ENCODE measurements around the gene SQSTM1.

Gene SQSTM1

GRCh38 chr5:179806250-179807048 lies 14.3 kb upstream of the SQSTM1 start, which contains the start of gene MGAT4B:
MGAT4B (minus strand) TSS chr5:179806866; CDS start chr5:179806583, 283 bp downstream.
- peak in 4 of 5 experiments; percentile 36 to 86 (median 48) for DNase-seq

DNA sequence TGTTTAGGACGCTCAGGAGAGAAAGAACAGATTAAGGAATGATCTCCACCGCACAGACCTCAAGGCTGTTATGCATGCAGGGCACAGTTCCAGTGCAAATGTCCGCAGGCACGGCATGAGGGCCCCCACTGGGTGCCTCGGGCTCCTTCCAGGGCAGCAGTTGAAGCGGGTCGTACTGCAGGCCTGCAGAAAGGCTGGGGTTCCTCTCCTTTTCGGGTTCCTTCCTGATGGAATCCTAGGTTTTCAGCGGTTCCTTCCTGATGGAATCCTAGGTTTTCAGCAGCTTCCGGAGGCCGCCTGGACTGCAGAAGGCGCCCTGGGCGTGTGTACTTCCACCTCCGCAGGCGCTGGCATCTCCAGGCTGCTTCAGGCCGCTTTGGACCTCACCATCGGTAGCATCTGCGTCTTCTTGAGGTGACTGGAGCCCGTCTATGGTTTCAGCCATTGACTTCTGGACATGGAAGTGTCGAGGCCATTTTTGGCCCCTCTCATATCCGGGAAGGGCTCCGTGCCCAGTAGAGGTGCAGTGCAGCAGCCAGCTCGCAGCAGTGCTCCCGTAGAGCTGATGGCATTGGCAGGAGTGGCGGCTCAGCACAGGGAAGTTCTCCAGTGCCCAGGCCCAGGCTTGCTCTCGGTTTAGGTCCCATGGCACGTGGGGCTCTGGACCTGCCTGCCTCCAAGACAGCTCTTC lies 8.4 kb upstream of the SQSTM1 start:
- DNase-seq = no peak

- no peak for DNase-seq
These were observed 7.6 kb upstream of the SQSTM1 start for GRCh38 chr5:179812997-179813607.

- no peak for DNase-seq
These were observed 6.6 kb upstream of the SQSTM1 start for GRCh38 chr5:179814090-179814489.

GRCh38 chr5:179815491-179816249 lies 5.0 kb upstream of the SQSTM1 start:
- no peak for DNase-seq

DNA sequence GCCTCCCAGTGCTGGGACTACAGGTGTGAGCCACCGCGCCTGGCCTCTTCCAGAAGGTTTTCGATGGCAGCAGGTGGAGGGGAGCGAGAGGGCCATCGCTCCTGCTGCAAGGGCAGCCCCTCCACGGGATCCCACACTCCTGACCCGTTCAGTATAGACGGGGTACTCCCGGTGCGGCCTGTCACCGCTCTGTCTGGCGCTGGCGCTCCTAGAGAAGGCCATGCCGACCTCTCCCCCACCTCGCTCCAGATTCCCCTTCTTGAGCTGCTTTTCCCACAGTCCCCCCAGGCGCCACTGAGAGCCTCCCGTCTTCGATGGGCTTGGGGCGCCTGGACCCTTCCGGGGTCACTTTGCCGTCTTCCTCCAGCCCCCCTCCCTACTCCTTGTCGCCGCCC lies 4.3 kb upstream of the SQSTM1 start:
- DNase-seq = no peak

DNA sequence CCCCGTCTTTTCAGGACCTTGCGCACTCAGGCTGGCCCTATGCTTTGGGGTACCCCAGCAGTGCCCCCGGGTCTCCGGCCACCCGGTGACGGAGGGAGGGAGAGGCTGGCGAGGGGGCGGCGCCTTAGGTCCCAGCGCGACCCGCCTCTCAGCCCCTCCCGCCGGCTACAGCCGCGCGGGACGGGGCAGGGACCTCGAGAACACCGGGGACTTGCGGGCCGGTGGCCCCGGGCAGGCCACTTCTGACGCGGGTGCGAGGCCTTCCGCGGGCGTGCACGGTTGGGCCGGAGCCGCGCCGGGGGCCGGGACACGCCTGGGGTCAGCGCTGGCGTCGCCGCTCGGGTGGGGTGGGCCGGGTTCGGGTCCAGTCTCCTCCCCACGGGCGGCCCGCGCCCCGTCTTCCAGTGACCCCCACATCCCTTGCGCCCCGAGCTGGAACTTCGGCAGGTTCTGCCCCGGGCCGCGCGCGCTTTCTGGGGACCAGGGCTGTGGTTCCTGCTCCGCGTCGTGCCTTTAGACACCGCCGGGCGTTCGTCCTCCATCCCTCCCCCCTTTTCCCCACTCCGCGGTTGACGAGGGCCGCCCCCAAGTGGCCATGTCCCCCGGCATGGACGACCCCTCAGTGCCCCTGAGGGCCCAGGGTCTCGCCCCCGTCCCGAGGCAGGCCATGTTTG lies 3.8 kb upstream of the SQSTM1 start:
- DNase-seq = no peak

- no peak for DNase-seq
These were observed 3.2 kb upstream of the SQSTM1 start for GRCh38 chr5:179817470-179817840.

DNA sequence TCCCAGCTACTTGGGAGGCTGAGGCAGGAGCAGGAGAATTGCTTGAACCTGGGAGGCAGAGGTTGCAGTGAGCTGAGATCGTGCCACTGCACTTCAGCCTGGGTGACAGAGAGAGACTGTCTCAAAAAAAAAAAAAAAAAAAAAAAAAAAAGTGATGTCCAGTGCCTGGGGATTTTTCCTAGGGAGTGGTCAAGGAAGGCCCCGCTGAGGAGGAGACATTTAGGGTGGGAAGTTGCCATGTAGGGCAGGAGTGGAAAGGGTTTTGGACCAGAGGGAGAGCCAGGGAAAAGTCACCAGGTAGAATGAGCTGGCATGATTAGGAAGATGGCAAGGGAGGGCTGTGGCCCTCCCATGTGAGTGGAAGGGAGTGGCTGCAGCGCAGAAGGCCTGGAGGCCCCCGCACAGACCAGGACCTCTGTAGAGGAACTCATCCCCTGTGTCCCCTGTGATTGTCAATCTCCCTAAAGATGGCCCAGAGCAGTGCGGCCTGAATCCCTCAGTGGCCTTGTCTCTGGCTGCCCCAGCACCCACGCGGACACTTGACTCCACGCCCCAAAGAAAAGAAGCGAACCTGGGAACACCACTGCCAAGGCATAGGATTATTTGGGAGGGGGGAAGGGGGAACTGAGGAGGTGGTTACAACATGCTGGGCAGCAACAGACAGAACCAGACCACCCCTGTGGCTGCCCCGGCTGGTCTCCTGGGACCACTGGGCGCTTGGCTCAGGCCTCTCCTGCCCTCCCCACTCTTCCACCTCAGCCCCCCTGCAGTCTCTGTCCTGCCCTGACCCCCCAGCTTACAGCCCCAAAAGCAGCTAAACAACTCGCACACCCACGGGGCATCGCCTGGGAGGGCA lies 2.6 kb upstream of the SQSTM1 start:
- no peak for DNase-seq

DNA sequence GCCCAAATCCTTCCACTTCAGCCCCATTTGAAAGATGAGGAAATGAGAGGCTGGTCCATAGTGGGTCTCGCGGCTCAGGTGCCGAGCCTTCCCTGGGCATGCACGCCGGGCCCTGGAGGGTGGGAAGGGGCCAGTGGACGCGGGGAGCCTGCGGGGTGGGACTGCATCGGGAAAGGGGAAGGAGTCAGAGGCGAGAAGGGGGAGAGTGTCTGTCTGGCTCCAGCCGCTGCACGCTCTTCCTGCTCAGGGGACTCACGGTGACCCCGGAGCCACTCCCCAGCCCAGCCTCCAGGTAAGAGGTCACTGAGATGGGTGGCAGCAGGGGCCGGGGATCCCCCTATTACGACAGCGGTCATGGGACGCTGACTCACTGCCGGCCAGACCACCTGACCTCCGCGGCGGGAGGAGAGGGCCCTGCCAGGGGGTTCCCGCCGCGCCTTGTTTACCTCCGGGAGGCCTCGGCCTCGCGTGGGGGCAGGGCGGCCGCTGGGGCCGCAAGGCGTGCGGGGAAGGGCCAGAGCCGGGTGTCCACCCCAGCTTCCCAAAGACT lies 1.9 kb upstream of the SQSTM1 start:
- DNase-seq = peak; percentile 70 to 93 (median 86)

DNA sequence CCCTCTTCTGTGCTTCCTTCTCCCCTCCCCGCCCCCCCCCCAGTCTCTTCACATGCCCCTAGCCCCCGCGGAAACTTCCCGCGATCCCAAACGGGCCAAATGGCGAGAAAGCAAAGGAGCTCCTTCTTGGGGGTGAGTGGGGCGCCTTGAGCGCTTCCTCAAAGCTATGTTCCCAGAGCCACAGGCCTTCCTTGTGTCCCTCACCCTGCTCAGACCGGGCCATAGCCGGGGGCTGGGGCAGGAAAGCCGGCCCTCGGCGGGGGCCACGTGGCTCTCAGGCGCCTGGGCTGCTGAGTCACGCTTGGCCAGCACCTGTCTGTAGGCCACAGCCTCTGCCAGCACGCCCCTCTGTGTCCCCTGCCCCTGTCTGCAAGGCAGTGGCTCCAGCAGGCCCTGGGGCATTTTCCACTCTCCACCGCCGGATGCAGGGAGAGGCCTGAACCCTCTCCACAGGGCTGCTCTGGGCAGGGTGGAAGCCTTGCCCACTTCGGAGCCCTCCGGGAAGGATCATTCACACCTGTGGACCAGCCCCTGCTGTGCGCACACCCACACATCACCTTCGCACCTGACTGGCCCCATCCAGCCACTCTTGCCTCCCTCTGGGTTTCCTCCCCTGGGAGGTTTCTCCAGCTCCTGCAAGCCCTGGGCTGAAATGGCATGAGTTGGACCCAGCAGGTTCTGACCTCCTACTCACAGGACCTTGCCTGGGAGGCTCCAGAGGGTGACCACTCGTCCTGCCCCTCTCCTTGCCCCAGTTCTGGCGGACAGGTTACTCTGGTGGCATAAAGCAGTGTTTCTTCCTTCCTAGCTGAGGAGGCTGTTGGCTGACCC lies 1.2 kb upstream of the SQSTM1 start:
- DNase-seq = no peak

GRCh38 chr5:179820127-179820482 lies 600 bp upstream of the SQSTM1 start:
- no peak for DNase-seq

DNA sequence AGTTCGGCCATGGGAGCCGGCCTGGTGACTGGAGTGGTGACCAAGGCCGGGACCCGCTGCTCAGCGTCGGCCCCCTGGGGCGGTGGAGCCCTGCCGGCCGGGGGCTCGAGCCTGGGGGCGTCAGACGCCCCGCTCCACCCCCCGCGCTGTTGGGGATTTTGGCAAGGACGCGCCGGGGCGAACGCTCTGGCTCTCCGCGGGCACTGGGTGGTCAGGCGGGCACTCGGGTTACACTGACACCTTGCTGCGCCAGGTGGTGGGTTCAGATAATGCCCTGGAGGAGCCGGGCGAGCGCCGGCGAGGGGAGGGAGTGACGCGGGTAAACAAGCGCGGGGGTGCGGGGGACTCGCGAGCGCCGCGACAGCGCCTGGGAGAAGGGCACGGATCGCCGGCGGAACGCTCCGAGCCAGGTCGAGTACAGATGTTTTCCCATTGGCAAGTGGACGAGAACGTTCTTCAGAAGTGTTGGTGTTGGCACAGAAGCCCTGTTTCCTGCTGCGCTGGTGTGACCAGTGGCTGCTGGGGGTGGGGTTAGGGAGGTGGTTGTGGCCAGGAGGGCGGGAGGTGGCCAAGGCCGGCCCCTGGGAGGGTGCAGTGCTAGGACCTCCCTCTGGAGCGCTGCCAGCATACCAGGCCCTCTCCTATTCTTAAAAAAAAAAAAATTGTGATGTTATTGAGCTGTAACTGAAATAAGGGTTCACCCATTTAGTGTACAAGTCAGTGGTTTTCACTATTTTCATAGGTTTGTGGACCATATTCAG lies 773 bp downstream of the SQSTM1 start:
- peak; percentile 74 to 92 (median 87) for DNase-seq

DNA sequence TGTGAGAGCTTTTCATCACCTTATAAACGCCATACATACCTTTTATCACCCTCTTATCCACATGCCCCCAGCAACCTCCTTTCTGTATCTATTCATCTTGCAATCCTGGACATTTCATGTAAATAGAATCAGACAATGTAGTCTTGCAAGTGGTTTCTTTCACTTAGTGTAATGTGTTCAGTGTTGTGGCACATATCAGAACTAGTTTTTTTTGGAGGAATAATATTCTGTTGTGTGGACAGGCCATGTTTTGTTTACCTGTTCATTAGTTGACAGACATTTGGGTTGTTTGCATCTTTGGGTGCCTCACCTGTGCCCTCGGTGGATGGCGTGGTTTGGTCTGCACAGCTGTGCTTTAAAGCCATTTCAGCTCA lies 1.3 kb downstream of the SQSTM1 start:
- DNase-seq = no peak

GRCh38 chr5:179822444-179822990 lies 1.8 kb downstream of the SQSTM1 start:
- DNase-seq = no peak

GRCh38 chr5:179823937-179824744 lies 3.4 kb downstream of the SQSTM1 start:
- DNase-seq = no peak

DNA sequence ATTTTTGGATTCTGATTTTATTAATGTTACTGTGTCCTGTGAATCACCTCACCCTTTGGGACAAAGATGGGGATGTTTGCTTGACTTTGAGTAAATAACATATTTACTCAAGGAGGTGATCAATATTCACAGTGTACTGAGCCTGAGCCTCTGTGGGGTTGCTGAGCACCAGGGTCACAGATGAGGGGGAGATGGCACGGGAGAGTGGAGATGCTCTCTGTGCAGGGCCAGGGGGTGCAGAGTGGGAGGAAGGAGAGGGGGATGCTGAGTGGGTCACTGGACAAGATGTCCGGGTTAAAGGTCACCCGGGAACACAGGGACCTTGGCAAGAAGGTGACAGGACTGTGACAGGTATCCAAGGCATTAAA lies 4.0 kb downstream of the SQSTM1 start:
- no peak for DNase-seq

DNA sequence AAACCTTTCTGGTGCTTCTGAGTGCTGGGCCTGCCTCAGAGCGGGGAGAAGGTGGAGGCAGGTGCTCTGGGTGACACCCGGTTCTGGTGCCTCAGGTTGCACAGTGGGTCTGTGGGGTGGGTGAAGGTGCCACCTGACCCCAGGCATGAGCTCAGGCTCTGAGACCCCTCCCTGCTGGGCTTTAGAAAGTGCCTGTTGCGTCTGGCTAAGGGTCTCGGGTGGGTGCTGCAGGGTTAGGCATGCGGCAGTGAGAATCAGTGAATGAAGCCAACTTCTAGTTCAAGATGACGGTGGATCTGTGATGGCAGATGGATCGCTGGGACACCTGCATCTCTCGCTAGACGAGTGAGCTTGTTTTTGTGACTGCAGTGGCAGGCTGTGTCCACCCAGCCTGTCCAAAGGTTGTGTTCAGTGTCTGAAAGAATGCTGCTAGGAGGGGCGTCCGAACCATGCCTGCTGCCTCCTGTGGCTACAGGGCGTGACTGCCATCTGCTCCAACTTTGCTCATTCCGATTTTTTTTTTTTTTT lies 5.0 kb downstream of the SQSTM1 start:
- DNase-seq = no peak
